Endothelial cell of umbilical vein (primary cell): ENCODE measurements around the gene VSIG4. TPM values are rescaled to one million over a fixed set of nuclear protein-coding genes. Genes with fewer than 3 reads are reported as not detected.

ENCODE experiments used
- BruUV-seq: library from RNA; stranded (reverse); fragments of 400-500 nt; replicated peaks from 2 replicates; lab custom pipeline; 2021; lab: Mats Ljungman, UMichigan
- CTCF ChIA-PET: fragments of 300-600, 350-600 bp; sonication (Branson Sonifier 250); formaldehyde crosslinking; loops from one replicate; lab custom pipeline; 2021; ENCODE audit warnings: antibody characterized with exemption, inconsistent platforms; lab: Charles Lee
- POLR2A ChIA-PET: fragments of 300-600, 350-600 bp; sonication (Branson Sonifier 250); formaldehyde crosslinking; loops from one replicate; lab custom pipeline; 2021; ENCODE audit warnings: antibody characterized with exemption, inconsistent platforms; lab: Charles Lee
- DNase-seq: peaks from one replicate; pipeline ENCODE4 v3.0.0-alpha.2; 2011; ENCODE audit warnings: low read depth, low spot score
- FAIRE-seq: peaks from 2 replicates; lab custom pipeline; 2011; peaks lifted over from hg19 to GRCh38; lab: Jason Lieb, UNC
- H2AFZ ChIP-seq: 2 replicates; pipeline ENCODE4 v1.6.0; 2012; ENCODE audit warnings: low read depth, low read length, control low read depth, inconsistent platforms
- H3K27ac ChIP-seq: 2 replicates; pipeline ENCODE4 v1.5.1; 2011; ENCODE audit warnings: low read depth, mild to moderate bottlenecking, control low read depth, low read length, moderate library complexity; ENCODE audit not compliant: insufficient read depth
- H3K27me3 ChIP-seq, 2 experiments: 2 replicates each; pipeline versions ENCODE4 v1.6.0 to v1.6.1; 2011; ENCODE audit warnings: low read length in 2 of 2, mixed read lengths in 1 of 2; ENCODE audit not compliant: control insufficient read depth in 2 of 2, insufficient read depth in 2 of 2
- H3K36me3 ChIP-seq, 2 experiments: 2 replicates in 1 of 2; 3 replicates in 1 of 2; pipeline ENCODE4 v1.5.1; 2011; ENCODE audit warnings: low read length in 2 of 2, mild to moderate bottlenecking in 1 of 2, moderate library complexity in 1 of 2; ENCODE audit not compliant: control insufficient read depth in 2 of 2, insufficient read depth in 2 of 2; ENCODE audit errors: extremely low read depth in 1 of 2
- H3K4me1 ChIP-seq: 3 replicates; pipeline ENCODE4 v1.5.1; 2011; ENCODE audit warnings: mild to moderate bottlenecking, low read length; ENCODE audit not compliant: control insufficient read depth, insufficient read depth; ENCODE audit errors: extremely low read depth
- H3K4me2 ChIP-seq: 2 replicates; pipeline ENCODE4 v1.6.1; 2011; ENCODE audit warnings: low read length, control low read depth, mixed read lengths; ENCODE audit not compliant: insufficient read depth
- H3K4me3 ChIP-seq, 3 experiments: fragments of 200-600 bp in 1 of 3; sonication (generic), shearing (Covaris generic) in 1 of 3; replicated peaks in 1 of 3; 2 replicates each; pipeline ENCODE4 v1.5.1; 2011 to 2016; ENCODE audit warnings: control low read depth in 3 of 3, low read length in 3 of 3, mild to moderate bottlenecking in 2 of 3, inconsistent platforms in 1 of 3, low read depth in 1 of 3, moderate library complexity in 1 of 3; ENCODE audit not compliant: insufficient read depth in 1 of 3
- H3K79me2 ChIP-seq: 2 replicates; pipeline ENCODE4 v1.6.0; 2012; ENCODE audit warnings: low read length, inconsistent platforms; ENCODE audit not compliant: control insufficient read depth, insufficient read depth
- H3K9ac ChIP-seq: replicated peaks from 2 replicates; pipeline ENCODE3; 2011; ENCODE audit warnings: low read length, control low read depth; ENCODE audit not compliant: insufficient read depth; ENCODE audit errors: extremely low read depth
- H3K9me1 ChIP-seq: replicated peaks from 3 replicates; pipeline ENCODE4 v1.6.0; 2011; ENCODE audit warnings: mild to moderate bottlenecking, low read length; ENCODE audit not compliant: control insufficient read depth, insufficient read depth; ENCODE audit errors: extremely low read depth
- H3K9me3 ChIP-seq: replicated peaks from 2 replicates; pipeline ENCODE4 v1.5.1; 2012; ENCODE audit warnings: low read length, inconsistent platforms; ENCODE audit not compliant: control insufficient read depth, insufficient read depth
- H4K20me1 ChIP-seq: replicated peaks from 2 replicates; pipeline ENCODE3; 2011; ENCODE audit warnings: mild to moderate bottlenecking, low read length; ENCODE audit not compliant: control insufficient read depth, insufficient read depth; ENCODE audit errors: extremely low read depth
- CTCF ChIP-seq, 2 donors: IDR thresholded peaks; 1 replicate in 1 of 2; 2 replicates in 1 of 2; pipeline ENCODE4 v1.5.1; 2011; ENCODE audit warnings: low read length in 2 of 2, mild to moderate bottlenecking in 2 of 2, moderate library complexity in 2 of 2, control low read depth in 1 of 2, inconsistent platforms in 1 of 2, low read depth in 1 of 2; ENCODE audit not compliant: insufficient read depth in 1 of 2; ENCODE audit errors: extremely low read depth in 1 of 2
- EZH2 ChIP-seq: IDR thresholded peaks from 2 replicates; pipeline ENCODE4 v1.6.1; 2012; ENCODE audit warnings: borderline replicate concordance, low read depth, mild to moderate bottlenecking, moderate library complexity, low read length, inconsistent platforms; ENCODE audit not compliant: severe bottlenecking
- FOS ChIP-seq: IDR thresholded peaks from 2 replicates; pipeline ENCODE4 v1.6.1; 2011; ENCODE audit warnings: mild to moderate bottlenecking, low read length, moderate library complexity, borderline replicate concordance; ENCODE audit not compliant: insufficient read depth
- GATA2 ChIP-seq: IDR thresholded peaks from 2 replicates; pipeline ENCODE4 v1.7.0; 2011; ENCODE audit warnings: low read depth, mild to moderate bottlenecking, moderate library complexity, mixed read lengths, low read length; ENCODE audit not compliant: insufficient read length, insufficient read depth
- JUN ChIP-seq: IDR thresholded peaks from 2 replicates; pipeline ENCODE4 v1.6.1; 2011; ENCODE audit warnings: borderline replicate concordance, low read depth; ENCODE audit not compliant: insufficient read length, insufficient read depth
- MAX ChIP-seq: IDR thresholded peaks from 2 replicates; pipeline ENCODE4 v1.6.1; 2011; ENCODE audit not compliant: insufficient read depth, insufficient read length
- MYC ChIP-seq: IDR thresholded peaks from one replicate; pipeline ENCODE4 v1.6.1; 2011; ENCODE audit warnings: mild to moderate bottlenecking, low read depth, low read length
- POLR2A ChIP-seq: IDR thresholded peaks from 2 replicates; pipeline ENCODE4 v1.6.1; 2012; ENCODE audit warnings: low read depth, mild to moderate bottlenecking, control low read depth, low read length
- POLR2AphosphoS5 ChIP-seq: IDR thresholded peaks from 2 replicates; pipeline ENCODE4 v1.6.1; 2012; ENCODE audit warnings: low read depth, mild to moderate bottlenecking, control low read depth, low read length, moderate library complexity; ENCODE audit not compliant: insufficient read depth
- dilution Hi-C: fragments of 300-500 bp; cut with MboI; formaldehyde crosslinking; loops from one replicate; pipeline ENCODE4 v1.15.0; 2019; ENCODE audit warnings: low sequenced_read_pairs; ENCODE audit not compliant: extremely low pct_ligation_motif_present
- intact Hi-C: fragments of 100-400 bp; cut with micrococcal nuclease; formaldehyde crosslinking; loops from one replicate; pipeline ENCODE4 v1.10.0; 2022
- polyA plus RNA-seq, 4 experiments: library from polyadenylated mRNA; depleted of rRNA in 3 of 4; stranded (reverse) in 3 of 4; unstranded in 1 of 4; fragments of >200 nt; gene quantifications; 2 replicates each; pipeline versions ENCODE4 v1.2.1 to v1.2.3, GENCODE V29; 2011 to 2012; ENCODE audit warnings: missing spikeins in 1 of 4
- total RNA-seq: library from RNA; stranded (reverse); gene quantifications from 2 replicates; pipeline ENCODE4 v1.2.3, GENCODE V29; 2021

The VSIG4 gene
- total and polyA plus RNA-seq, 2 donors (not counting 3 experiments of a cell fraction or from before 2014, with no cell fraction given) = not detected

GRCh38 chrX:66016905-66017658 is 22.8 kb downstream of the VSIG4 start:
- H3K79me2 ChIP-seq = no peaks in the 10 kb centered on the region
- H3K36me3 ChIP-seq = no peaks in the 10 kb centered on the region
- FAIRE-seq = no peak
- H2AFZ ChIP-seq = no peak overlapping the region
- TF ChIP-seq CTCF (IDR thresholded peaks at IDR 0.05; ENCODE audit: extremely low read depth in 1 of 2, insufficient read depth in 1 of 2, low read depth in 1 of 2, low read length in 2 of 2) (no peak), EZH2 (no peak), POLR2AphosphoS5 (no peak), MAX (no peak), JUN (no peak), POLR2A (no peak), MYC (no peak), GATA2 (no peak), FOS (no peak)
- no peak overlapping the region for H3K9ac ChIP-seq
- no peaks in the 10 kb centered on the region for H3K4me1 ChIP-seq
- no peak overlapping the region for H3K4me3 ChIP-seq
- DNase-seq = no peak
- no peak overlapping the region for H3K4me2 ChIP-seq
- H4K20me1 ChIP-seq = no peaks in the 10 kb centered on the region
- dilution Hi-C loops = no loop called here
- H3K9me3 ChIP-seq = no peaks in the 10 kb centered on the region
- H3K9me1 ChIP-seq = no peaks in the 10 kb centered on the region
- BruUV-seq = no TSS peak
- intact Hi-C loops = no loop called here
- no peaks in the 10 kb centered on the region for H3K27me3 ChIP-seq
- no peak overlapping the region for H3K27ac ChIP-seq
- ChIA-PET CTCF (interaction anchor here (1.1 to 1.4 kb wide), 2 partner anchors 9 to 13 kb away, joined by 3 to 5 read pairs; no protein-coding TSS in a partner anchor), POLR2A (no interaction called here)
